Measurements from ENCODE around the gene SGF29.

DNA sequence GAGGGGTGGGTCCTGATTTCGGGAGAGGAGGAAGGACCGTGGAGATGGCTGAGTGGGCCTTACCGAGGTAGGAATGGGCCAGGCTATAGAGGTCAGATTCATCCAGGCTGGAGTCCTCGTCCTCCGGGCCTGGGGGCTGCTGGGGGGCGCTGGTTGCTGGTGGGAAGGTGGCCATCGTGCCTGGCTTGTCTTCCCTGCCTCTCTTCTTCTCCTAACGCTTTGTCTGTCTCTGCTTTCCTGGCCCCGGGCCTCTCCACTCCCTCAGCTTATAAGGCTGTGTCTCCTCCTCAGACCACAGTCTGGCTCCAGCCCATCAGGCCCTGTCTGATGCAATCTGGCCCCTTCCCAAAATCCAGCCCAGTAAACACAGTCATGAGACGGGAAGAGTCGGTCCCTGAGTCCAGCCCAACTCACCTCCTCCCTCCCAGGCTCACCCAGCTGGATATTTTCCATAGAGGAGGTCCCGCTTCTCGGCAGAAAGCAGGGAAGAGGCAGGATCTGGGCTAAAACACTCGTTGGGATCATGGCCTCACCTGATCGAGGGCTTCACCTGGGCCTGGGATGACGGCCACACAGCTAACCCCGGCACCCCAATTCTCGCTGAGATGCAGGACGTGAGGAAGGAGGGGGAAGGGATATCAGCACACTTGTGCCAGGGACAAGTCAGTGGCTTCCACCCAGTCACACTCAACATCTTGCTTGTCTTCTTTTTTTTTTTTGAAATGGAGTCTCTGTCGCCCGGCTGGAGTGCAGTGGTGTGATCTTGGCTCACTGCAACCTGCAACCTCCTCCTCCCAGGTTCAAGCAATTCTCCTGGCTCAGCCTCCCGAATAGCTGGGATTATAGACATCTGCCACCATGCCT is 14.8 kb upstream of the SGF29 start, which contains the start of gene NUPR1:
- TF ChIP-seq, protein P1, sequence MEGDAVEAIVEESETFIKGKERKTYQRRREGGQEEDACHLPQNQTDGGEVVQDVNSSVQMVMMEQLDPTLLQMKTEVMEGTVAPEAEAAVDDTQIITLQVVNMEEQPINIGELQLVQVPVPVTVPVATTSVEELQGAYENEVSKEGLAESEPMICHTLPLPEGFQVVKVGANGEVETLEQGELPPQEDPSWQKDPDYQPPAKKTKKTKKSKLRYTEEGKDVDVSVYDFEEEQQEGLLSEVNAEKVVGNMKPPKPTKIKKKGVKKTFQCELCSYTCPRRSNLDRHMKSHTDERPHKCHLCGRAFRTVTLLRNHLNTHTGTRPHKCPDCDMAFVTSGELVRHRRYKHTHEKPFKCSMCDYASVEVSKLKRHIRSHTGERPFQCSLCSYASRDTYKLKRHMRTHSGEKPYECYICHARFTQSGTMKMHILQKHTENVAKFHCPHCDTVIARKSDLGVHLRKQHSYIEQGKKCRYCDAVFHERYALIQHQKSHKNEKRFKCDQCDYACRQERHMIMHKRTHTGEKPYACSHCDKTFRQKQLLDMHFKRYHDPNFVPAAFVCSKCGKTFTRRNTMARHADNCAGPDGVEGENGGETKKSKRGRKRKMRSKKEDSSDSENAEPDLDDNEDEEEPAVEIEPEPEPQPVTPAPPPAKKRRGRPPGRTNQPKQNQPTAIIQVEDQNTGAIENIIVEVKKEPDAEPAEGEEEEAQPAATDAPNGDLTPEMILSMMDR (IDR thresholded peaks at IDR 0.05; ENCODE audit: borderline replicate concordance, extremely low read depth, low read length, poor library complexity, severe bottlenecking), result no peak
- no peak for TF ChIP-seq EZH2 (IDR thresholded peaks at IDR 0.05; ENCODE audit: borderline replicate concordance, low read depth, low read length, severe bottlenecking)

Data from DND-41 (cell line).